Lung (tissue), 12 donors: ENCODE results near the gene MICA. TPM values are rescaled to one million over a fixed set of nuclear protein-coding genes. Genes with fewer than 3 reads are reported as not detected.
"Not testable (repeated sequence)": the region's sequence is repeated elsewhere in the genome, so short reads cannot be mapped to it uniquely, and the experiment has no call there.

ENCODE experiments used
- ATAC-seq: fragments of 200-7000 bp; cut with Tn5 transposase; one replicate; pipeline ENCODE4 v1.9.1; 2020; ENCODE audit warnings: moderate number of reproducible peaks; ENCODE audit not compliant: insufficient read depth, low FRiP score
- DNase-seq, 3 donors: peaks; one replicate each; pipeline ENCODE4 v3.0.0-alpha.2; 2013 to 2017
- H3K27ac ChIP-seq, 2 donors: one replicate each; pipeline ENCODE4 v1.5.1; 2013; ENCODE audit warnings: mild to moderate bottlenecking in 2 of 2, moderate library complexity in 2 of 2, control low read depth in 1 of 2, inconsistent platforms in 1 of 2, low read depth in 1 of 2, low read length in 1 of 2
- H3K27me3 ChIP-seq, 3 donors: one replicate each; pipeline ENCODE4 v1.5.1; 2013; ENCODE audit warnings: low read length in 2 of 3; ENCODE audit not compliant: control insufficient read depth in 3 of 3, insufficient read depth in 3 of 3
- H3K36me3 ChIP-seq, 4 donors: one replicate each; pipeline ENCODE4 v1.5.1; 2013; ENCODE audit warnings: low read length in 4 of 4, mild to moderate bottlenecking in 1 of 4, moderate library complexity in 1 of 4; ENCODE audit not compliant: control insufficient read depth in 4 of 4, insufficient read depth in 4 of 4
- H3K4me1 ChIP-seq, 5 donors: one replicate each; pipeline ENCODE4 v1.5.1; 2013; ENCODE audit warnings: low read length in 5 of 5, mild to moderate bottlenecking in 2 of 5, moderate library complexity in 1 of 5; ENCODE audit not compliant: control insufficient read depth in 5 of 5, insufficient read depth in 5 of 5
- H3K4me3 ChIP-seq: one replicate; pipeline ENCODE4 v1.5.1; 2013; ENCODE audit warnings: mild to moderate bottlenecking, control low read depth, moderate library complexity
- H3K9ac ChIP-seq, 2 donors: one replicate each; pipeline ENCODE4 v1.5.1; 2013; ENCODE audit warnings: low read length in 2 of 2, control low read depth in 1 of 2; ENCODE audit not compliant: insufficient read depth in 1 of 2
- H3K9me3 ChIP-seq, 4 donors: one replicate each; pipeline ENCODE4 v1.5.1; 2013; ENCODE audit warnings: low read length in 3 of 4, mild to moderate bottlenecking in 1 of 4, moderate library complexity in 1 of 4; ENCODE audit not compliant: control insufficient read depth in 4 of 4, insufficient read depth in 3 of 4
- WGBS, 2 donors: extraction: QIAGEN DNeasy Blood & Tissue Kit; methylation state at CpG; one replicate each; pipeline ENCODE4 v1.1.7; 2013; 5-methylcytosine and 5-hydroxymethylcytosine counted together
- polyA plus RNA-seq, 2 donors: library from polyadenylated mRNA; stranded (reverse); fragments of 200-250 nt; gene quantifications; one replicate each; pipeline ENCODE4 v1.2.1, GENCODE V29; 2013
- total RNA-seq, 2 donors: library from RNA; depleted of rRNA in 1 of 2; stranded (reverse); fragments of >200 nt in 1 of 2; gene quantifications; one replicate each; pipeline ENCODE4 v1.2.1, GENCODE V29; 2014 to 2021
- TF ChIP-seq, protein P1 (sequence below): IDR thresholded peaks from 2 replicates; pipeline ENCODE4 v1.5.1; 2012; ENCODE audit warnings: mild to moderate bottlenecking; ENCODE audit errors: control extremely low read depth, extremely low read depth
- donor health status: control.
- donor health status: control.
- donor health status: Bipolar disorder and iron deficiency.
- donor health status: healthy.
- donor health status: DM: yes; HTN: yes; CAD: no.

Gene MICA
- total and polyA plus RNA-seq, 4 donors, result 16.5 to 48.2 (median 27.8) TPM

DNA sequence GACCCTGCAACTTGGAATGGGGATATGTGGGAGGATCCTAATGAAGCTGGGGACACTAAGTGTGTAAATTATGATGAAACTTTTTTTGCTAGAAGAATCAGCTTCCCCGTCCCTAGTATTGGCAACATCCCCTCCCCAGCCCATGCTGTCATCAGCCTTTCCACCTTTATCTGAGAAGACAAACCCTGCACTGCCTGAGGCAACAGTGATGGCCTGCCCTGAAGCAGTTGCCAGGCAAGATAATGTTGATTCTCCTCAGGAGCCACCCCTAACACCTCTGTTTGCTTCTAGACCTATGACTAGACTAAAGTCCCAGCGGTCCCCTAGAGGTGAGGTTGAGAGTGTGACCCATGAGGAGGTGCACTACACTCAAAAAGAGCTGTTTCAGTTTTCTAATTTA lies 27.1 kb downstream of the MICA start:
- H3K4me3 ChIP-seq, result no peak overlapping the region
- no peaks in the 10 kb centered on the region for H3K4me1 ChIP-seq
- no peak overlapping the region for H3K9ac ChIP-seq
- 60 to 73% methylated on average over 2 of the region's 2 CpGs for WGBS, 2 donors
- no peak overlapping the region for H3K27ac ChIP-seq
- TF ChIP-seq, protein P1, sequence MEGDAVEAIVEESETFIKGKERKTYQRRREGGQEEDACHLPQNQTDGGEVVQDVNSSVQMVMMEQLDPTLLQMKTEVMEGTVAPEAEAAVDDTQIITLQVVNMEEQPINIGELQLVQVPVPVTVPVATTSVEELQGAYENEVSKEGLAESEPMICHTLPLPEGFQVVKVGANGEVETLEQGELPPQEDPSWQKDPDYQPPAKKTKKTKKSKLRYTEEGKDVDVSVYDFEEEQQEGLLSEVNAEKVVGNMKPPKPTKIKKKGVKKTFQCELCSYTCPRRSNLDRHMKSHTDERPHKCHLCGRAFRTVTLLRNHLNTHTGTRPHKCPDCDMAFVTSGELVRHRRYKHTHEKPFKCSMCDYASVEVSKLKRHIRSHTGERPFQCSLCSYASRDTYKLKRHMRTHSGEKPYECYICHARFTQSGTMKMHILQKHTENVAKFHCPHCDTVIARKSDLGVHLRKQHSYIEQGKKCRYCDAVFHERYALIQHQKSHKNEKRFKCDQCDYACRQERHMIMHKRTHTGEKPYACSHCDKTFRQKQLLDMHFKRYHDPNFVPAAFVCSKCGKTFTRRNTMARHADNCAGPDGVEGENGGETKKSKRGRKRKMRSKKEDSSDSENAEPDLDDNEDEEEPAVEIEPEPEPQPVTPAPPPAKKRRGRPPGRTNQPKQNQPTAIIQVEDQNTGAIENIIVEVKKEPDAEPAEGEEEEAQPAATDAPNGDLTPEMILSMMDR, result no peak
- H3K36me3 ChIP-seq, result no peaks in the 10 kb centered on the region
- ATAC-seq (no peak), DNase-seq (no peak)
- no peaks in the 10 kb centered on the region for H3K27me3 ChIP-seq
- no peaks in the 10 kb centered on the region for H3K9me3 ChIP-seq

DNA sequence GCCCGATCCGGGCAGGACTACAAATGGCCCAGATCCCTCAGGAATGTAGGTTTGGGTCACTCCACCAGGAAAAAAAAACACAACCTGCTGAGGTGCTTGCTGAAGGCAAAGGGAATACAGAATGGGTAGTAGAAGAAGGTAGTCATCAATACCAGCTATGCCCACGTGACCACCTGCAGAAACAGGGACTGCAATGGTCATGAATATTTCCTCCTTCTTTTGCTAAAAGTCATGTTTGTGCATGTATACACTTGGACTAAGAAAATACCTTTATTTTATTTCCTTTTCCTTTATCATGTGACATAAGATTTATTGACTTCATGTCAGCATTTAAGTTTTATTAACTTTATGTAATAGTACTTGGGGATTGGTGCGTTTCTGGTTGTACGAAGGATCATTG lies 31.7 kb downstream of the MICA start:
- not testable (repeated sequence) for H3K4me3 ChIP-seq, H3K9ac ChIP-seq, H3K27me3 ChIP-seq, H3K36me3 ChIP-seq, ATAC-seq, H3K27ac ChIP-seq, H3K9me3 ChIP-seq, H3K4me1 ChIP-seq, DNase-seq
- 87 to 88% methylated on average over 5 of the region's 5 CpGs for WGBS, 2 donors

DNA sequence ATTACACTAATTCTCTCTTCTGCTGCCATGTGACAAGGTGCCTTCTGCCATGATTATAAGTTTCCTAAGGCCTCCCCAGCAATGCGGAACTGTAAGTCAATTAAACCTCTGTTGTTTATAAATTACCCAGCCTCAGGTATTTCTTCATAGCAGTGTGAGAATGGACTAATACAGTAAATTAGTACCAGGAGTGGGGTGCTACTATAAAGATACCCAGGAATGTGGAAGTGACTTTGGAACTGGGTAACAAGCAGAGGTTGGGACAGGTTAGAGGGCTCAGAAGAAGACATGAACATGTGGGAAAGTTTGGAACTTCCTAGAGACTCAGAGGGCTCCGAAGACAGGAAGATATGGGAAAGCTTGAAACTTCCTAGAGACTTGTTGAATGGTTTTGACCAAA lies 34.8 kb downstream of the MICA start:
- H3K4me3 ChIP-seq, result no peak overlapping the region
- H3K9me3 ChIP-seq, result peaks cover 0 to 3% (median 1%) of the 10 kb centered on the region in 4 donors
- TF ChIP-seq, protein P1, result no peak
- H3K36me3 ChIP-seq, result no peaks in the 10 kb centered on the region
- no peak overlapping the region for H3K27ac ChIP-seq
- peaks cover 0 to 11% (median 5%) of the 10 kb centered on the region in 3 donors for H3K27me3 ChIP-seq
- no peak overlapping the region for H3K9ac ChIP-seq
- no peak for ATAC-seq
- 91 to 93% methylated on average over 2 of the region's 2 CpGs for WGBS, 2 donors
- H3K4me1 ChIP-seq, result peaks cover 0 to 2% (median 0%) of the 10 kb centered on the region in 5 donors
- DNase-seq, result no peak

DNA sequence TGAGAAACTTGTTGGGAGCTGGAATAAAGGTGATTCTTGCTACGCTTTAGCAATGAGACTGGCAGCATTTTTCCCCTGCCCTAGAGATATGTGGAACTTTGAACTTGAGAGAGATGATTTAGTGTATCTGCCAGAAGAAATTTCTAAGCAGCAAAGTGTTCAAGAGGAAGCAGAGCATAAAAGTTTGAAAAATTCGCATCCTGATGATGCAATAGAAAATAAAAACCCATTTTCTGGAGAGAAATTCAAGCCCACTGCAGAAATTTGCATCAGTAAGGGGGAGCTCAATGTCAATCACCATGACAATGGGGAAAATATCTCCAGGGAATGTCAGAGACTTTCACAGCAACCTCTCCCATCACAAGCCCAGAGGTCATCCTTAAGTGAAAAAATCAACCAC lies 35.3 kb downstream of the MICA start:
- Histone ChIP-seq H3K9ac (no peak overlapping the region), H3K4me1 (peaks cover 0 to 2% (median 0%) of the 10 kb centered on the region in 5 donors), H3K4me3 (no peak overlapping the region), H3K27ac (no peak overlapping the region), H3K36me3 (no peaks in the 10 kb centered on the region), H3K27me3 (peaks cover 0 to 11% (median 5%) of the 10 kb centered on the region in 3 donors), H3K9me3 (peaks cover 0 to 3% (median 1%) of the 10 kb centered on the region in 4 donors)
- DNase-seq (no peak), ATAC-seq (no peak)
- TF ChIP-seq, protein P1, result no peak
- 69 to 95% methylated on average over 2 of the region's 2 CpGs for WGBS, 2 donors
